ENCODE data around the gene ANO7. TPM values are rescaled to one million over a fixed set of nuclear protein-coding genes. Genes with fewer than 3 reads are reported as not detected.

Gene ANO7
- total RNA-seq, 4 donors from 2014 or later = 0.50 to 0.65 (median 0.60) TPM; not detected in 1

- no peak for TF ChIP-seq CTCF (IDR thresholded peaks at IDR 0.05)
- DNase-seq (ENCODE audit: low spot score) (no peak), ATAC-seq (ENCODE audit: low FRiP score) (no peak)
Observed at GRCh38 chr2:241268306-241268705, 79.8 kb downstream of the ANO7 start.

DNA sequence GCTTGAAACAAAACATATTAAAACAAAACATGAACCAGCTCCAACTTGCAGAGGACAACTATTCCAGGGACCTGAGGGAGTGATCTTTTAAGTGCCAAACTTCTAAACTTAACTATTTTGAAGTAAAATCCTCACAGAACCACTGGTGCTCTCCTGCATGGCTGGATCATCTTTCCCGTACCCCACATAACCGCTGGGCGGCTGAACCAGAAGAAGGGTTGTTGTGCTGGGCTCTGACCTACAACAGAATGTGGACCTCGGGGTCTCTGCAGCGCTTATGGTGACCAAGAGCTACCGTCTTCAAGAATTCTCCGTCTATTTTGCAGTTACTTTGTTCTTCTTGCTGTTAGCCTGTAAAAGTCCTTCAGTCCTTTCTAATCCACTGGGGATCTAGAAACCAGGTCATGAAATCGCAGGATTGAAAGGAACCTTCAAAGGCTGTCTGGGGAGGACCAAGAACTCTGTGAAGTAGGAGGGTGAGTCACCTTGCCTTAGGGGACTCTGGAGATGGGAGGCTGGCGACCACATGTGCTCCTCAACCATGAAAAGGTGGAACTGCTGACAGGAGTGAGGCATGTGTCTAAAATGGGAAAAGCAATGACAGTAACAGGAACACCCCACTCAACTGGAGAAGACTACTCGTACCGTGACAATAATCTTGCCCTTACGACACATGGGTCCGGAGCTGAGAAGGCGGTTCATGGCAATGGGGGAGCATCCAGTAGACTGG lies 80.4 kb downstream of the ANO7 start:
- ATAC-seq (ENCODE audit: low FRiP score) (no peak), DNase-seq (ENCODE audit: low spot score) (no peak)
- TF ChIP-seq CTCF (IDR thresholded peaks at IDR 0.05) = no peak

- TF ChIP-seq CTCF (IDR thresholded peaks at IDR 0.05) = no peak
- ATAC-seq (ENCODE audit: low FRiP score) (no peak), DNase-seq (ENCODE audit: low spot score) (no peak)
Observed at GRCh38 chr2:241269707-241270520, 81.4 kb downstream of the ANO7 start.

GRCh38 chr2:241270531-241270930 lies 82.1 kb downstream of the ANO7 start:
- TF ChIP-seq CTCF (IDR thresholded peaks at IDR 0.05) = no peak
- DNase-seq (ENCODE audit: low spot score) (no peak), ATAC-seq (ENCODE audit: low FRiP score) (no peak)

DNA sequence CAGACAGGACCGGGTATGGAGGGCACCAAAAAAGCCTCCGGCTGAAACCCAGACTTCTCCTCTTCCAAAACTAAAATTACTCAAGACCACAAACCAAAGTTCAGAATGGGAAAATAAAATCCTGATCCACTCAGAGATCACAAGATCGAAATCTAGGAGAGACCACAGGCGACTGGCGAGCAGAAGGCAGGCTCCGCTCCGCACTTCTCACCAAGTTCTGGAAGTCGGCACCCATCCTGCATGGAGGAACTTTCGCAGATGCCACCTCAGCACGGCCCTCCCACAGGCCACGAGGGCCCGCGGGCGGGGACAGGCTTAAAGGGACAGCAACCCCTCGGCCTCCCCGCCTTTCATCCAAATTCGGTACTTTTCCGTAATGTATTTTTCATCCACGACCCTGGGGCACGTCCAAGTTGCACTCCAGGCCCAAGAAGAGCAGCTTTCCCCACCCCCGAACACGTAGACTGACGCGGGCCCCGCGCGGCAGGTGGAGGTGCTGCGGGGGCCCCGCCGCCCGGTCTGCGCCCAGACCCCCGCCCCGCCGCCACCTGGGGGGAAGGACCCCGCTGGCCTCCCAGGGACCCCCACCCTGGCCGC lies 83.3 kb downstream of the ANO7 start:
- TF ChIP-seq CTCF (IDR thresholded peaks at IDR 0.05) = no peak
- peak; percentile 67 for DNase-seq (ENCODE audit: low spot score)
- peak; percentile 55 for ATAC-seq (ENCODE audit: low FRiP score)

GRCh38 chr2:241272303-241273209 lies 84.1 kb downstream of the ANO7 start:
- DNase-seq (ENCODE audit: low spot score) (peak; percentile 46), ATAC-seq (ENCODE audit: low FRiP score) (peak; percentile 93)
- TF ChIP-seq CTCF (IDR thresholded peaks at IDR 0.05) = no peak

All from omental fat pad (tissue), 4 donors.